OCI-LY1 (cell line): ENCODE data around the gene HDAC2.
A peak's percentile ranks its signal among the peaks of the same experiment; 100 is the strongest.

Source experiments
- CTCF ChIP-seq: fragments of 200-600 bp; sonication (generic), shearing (Covaris generic); IDR thresholded peaks from 2 replicates; pipeline ENCODE4 v1.5.1; 2017; ENCODE audit warnings: mild to moderate bottlenecking, antibody characterized with exemption, low read length, moderate library complexity, mixed read lengths
- EZH2 ChIP-seq: fragments of 200-600 bp; sonication (generic), shearing (Covaris generic); IDR thresholded peaks from 2 replicates; pipeline ENCODE4 v1.8.0; 2017; ENCODE audit warnings: borderline replicate concordance, mixed run types, mild to moderate bottlenecking, antibody characterized with exemption, low read length, moderate library complexity, mixed read lengths

GRCh38 chr6:113936093-113936934 lies 34.6 kb downstream of the HDAC2 start:
- TF ChIP-seq CTCF = peak; percentile 79
- no peak for TF ChIP-seq EZH2
